ENCODE data around the gene KRT3.

The KRT3 gene

DNA sequence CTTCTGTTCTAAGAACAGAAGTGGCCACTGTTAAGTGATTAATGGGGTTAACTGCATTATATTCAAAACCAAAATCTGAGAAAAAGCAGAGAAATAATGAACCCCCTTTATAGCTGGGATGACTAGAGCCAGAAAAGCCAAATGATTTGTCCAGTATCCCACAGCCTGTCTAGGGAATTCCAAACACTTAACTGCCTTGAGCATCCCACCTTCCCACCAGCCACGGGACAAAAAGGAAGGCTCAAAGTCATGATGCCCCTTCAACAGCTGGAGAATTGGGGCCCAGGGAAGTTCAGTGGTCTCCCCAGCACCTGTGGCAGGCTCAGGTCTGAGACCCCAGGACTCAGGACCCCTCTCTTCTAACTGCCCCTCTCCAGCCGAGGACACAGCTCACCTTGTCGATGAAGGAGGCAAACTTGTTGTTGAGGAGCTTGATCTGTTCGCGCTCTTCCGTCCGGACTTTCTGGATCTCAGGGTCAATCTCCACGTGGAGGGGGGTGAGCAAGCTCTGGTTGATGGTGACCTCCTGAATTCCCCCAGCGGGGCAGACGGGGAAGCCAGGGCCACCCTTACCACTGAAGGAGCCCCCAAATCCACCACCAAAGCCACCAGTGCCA is 17.4 kb upstream of the KRT3 start:
- no peak for DNase-seq

DNA sequence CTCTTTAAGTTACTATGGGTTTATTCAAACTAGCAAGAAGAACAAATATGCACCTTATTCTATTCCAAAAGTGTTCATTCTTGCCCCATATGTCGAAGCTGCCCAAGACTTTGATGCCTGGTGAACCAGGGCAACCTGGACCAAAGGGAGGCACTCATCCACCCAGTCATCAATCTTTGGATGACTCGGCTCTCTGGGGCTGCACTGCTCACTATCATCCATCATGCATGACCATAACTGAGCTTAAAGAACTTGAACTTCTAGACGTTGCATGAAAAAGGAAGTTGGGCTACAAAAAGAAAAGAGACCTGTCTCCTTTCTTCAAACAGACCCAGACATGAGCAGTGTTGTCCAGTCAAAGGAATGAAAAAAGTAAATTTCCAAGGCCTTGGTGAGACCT is 16.8 kb upstream of the KRT3 start:
- no peak for DNase-seq

DNA sequence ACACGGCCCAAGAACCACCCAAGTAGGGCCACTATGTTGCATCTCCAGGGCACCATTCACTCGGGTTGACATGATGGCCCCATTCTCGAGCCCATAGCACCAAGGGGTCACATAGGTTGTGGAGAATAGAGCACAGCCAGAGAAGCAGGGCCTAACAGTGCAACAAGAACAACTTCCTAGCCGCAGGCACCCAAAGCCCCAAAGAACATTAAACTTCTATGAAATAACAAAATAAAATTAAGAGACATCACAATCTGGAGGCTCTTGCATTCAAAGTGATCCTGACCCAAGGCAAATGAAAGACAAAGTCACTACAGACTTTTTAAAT is 16.1 kb upstream of the KRT3 start:
- DNase-seq, result no peak

DNA sequence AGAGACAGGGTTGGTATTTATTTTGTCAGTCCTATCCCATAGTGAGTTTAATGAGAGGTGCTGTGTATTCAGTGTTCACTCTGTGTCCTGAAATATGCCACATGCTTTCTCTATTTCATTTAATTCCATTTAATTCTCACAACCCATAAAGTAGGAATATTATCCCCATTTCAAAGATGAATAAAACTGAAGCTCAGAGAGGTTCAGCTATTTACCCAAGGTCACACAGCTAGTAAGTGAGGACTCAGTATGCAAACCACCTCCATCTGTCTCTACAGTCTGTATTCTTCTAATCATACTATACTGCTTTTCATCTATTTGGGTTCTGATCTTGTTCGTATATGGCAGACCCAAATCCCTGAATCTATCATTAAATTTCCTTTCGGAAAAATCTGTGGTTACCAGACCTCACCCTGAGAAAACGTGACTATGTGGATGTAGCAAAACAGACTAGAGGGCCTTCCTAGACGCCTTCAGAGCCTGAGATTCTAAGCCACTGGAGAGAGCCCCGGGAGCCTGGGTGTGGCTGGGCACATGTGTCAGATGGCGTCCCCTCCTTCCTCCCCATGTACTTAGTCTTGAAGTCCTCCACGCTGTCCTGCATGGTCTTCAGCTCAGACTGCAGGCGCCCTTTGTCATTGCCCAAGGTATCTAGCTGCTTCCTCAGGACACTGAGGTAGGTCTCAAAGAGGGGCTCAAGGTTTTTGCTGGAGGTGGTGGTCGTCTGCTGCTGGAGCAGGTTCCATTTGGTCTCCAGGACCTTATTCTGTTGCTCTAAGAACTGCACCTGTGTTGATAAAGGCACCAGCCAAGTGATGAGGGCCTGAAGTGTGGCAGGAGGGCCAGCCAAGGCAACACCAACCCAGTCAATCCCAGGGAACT is 15.5 kb upstream of the KRT3 start:
- no peak for DNase-seq

DNA sequence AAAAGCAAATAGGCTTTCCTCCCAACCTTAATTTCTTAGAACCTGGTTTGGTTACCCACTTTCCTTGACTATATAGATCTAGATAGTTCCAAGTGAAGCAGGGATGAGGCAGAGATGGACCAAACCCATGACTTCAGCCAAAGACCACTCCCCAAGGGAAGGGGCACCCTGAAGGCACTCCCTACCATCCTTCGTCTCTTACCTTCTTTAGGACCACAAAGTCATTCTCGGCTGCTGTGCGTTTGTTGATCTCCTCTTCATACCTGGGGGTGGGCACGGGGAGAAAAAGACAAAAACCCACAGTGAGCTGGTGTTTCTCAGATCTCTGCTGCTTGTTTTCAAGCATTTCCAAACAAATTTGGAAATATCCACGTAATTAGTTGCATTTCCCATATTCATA is 14.6 kb upstream of the KRT3 start:
- DNase-seq, result no peak

DNA sequence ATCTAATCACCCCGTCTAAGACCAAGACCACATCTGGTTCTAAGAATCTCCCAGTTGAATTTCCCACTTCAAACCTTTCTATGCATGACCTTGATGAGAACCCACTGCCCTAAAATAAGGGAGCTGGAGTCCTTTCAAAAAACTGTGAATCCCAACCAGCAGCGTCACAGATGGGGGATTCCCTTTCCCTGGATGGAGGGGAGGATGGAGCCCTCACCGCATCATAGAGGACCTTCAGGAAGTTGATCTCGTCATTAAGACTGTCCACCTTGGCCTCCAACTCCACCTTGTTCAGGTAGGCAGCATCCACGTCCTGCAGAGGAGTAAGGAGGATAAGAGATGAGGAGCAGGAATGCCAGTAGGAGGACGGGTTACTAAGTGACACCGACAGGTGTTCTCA is 13.2 kb upstream of the KRT3 start:
- no peak for DNase-seq

DNA sequence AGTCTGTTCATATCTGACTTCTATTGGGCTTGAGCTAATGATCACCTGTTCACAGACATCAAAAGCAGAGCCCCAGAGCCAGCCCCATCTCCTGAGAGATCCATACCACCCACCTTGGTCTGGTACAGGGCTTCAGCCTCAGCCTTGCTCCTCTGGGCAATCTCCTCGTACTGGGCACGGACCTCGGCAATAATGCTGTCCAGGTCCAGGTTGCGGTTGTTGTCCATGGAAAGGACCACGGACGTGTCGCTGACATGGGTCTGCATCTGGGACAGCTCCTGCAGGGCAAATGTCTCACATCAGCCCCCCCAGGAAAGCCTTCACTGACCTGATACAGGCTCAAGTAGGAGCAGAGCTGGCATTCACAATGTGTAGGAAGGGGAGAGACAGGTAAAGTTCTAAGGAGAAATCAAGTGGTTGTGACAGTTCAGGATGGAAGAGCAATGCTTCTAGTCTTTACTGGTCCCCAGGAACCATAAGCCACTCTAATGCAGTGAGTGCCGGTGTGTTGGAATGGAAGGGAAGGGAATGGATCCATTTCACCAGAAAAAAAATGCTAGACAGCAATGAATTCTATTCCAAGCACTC is 12.8 kb upstream of the KRT3 start:
- no peak for DNase-seq

DNA sequence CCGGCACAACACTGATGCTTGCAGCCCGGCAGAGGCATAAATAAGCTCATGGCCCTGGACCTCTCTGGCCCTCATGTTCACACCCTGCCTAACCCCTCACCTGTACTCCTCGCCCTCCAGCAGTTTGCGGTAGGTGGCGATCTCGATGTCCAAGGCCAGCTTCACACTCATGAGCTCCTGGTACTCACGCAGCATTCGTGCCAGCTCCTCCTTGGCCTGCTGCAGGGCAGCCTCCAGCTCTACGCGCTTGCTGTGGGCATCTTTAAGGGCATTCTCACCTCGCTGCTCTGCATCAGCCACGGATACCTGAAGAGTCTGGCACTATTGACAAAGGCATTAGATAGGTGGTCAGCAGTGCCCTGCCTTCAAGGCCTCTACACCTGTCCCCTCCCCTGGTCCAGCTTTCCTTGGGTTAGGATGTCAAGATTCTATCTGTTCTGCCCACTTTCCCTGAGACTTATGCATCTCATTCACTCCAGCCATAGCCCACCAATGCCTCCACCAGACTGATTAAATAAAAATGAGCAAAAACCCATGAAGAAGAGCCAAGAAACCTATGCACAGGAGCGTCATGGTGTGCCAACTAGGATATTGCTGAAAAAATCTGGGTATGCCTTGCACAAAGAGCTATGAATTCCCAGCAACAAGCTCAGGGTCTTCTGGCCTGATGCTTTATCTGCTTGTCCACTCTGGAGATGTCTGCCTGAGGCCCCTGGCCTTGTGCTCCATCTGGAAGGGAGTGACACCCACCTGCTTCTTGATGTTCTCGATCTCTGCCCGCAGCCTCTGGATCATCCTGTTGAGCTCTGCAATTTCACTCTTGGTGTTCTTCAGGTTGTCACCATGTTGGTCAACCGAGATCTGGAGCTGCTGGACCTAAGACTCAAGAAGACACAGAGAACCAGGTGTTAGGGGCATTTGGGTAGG is 11.9 kb upstream of the KRT3 start:
- no peak for DNase-seq

DNA sequence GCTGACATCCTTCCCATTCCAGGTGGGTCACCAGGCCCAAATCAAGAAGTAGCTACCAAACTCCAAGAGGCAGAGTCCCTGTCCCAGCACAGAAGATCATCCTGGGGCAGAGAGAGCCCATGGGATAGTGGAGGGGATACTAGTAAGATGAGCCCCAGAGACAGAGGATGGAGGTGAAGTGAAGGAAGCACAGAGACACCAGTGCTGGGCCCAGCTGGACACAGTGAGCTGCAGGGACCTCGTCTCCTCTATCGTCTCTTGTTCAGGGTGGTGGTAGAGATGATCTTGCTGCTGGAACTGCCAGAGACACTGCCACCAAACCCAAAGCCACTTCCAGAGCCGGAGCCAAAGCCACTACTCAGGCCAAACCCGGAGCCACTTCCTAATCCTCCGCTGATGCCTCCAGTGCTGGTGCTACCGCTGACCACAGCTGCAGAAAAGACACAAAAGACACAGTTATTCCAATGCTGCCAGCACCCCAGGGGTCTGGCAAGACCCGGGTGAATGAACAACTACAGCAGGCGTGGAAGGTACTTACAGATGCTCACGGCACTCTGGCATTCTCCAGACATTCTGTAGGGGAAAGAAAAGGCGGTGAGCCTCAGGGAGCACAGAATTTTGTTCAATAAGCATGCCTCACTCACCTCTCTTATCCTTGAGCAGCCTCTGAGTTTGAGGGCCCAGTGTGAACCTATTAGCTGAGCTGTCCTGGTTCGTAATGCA is 11.1 kb upstream of the KRT3 start:
- no peak for DNase-seq

DNA sequence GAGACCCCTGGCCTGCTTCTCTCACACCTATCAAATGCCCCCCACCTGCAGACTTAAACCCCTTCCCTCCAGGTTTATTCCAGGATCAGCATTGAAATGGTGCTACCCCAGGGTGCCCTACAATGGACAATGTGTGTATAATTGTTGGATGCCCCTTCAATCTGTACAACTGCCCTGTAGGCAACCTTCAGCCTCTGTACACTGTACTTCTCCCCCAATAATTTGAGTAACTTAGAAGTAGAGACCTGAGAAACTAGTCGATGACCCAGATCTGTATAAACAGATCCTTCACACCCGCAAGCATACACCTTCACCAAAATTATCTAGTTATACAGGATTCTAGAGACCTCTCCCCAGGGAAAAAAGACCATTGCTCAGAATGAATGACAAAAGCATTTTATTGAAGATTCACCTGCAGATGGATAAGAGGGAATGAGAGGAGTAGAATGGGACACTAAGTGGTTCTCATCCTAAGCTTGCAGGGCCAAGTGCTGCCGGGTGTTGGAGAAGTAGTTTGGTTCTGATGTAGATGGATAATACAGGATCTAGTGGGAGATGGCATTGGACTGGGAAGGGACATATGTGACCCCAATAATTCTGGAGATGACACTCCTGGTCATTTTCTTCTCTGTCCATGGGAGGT is 10.4 kb upstream of the KRT3 start:
- DNase-seq, result no peak

DNA sequence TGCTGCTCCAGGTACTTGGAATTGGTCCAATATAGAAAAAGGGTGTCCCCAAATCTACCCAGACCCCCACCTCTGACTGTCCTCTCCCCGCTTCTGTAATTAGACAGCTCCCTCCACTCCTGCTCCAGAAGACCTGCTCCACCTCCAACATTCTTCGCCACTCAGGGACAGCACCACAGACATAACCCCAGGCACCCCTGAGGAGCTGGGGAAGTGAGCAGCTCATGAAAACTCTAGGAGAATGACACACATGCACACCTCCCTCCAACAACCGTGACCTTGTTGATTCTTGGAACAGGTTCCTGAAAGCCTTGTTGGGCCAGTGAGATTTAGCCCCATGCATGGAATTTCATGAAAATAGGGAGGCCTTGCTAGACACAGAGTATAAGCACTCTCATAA is 9.8 kb upstream of the KRT3 start:
- DNase-seq, result no peak

DNA sequence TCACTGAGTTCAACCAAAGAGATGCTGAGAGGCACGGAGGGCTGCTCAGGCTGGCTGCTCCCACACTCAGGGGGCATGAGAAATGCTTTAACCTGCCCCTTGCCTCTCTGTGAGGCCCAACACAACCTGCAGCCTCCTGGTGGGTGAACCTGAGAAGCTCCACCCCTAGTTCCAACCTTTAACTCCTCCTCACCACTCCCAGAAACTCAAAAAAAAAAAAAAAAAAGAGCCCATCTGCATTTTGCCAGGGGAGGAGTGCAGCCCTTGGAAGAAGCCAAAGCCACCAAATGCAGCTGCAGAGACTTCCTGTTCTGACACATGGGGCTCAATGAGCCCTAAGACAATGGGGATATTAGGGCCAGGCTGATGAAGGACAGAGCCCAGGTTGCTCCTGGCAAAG is 9.1 kb upstream of the KRT3 start:
- no peak for DNase-seq

DNA sequence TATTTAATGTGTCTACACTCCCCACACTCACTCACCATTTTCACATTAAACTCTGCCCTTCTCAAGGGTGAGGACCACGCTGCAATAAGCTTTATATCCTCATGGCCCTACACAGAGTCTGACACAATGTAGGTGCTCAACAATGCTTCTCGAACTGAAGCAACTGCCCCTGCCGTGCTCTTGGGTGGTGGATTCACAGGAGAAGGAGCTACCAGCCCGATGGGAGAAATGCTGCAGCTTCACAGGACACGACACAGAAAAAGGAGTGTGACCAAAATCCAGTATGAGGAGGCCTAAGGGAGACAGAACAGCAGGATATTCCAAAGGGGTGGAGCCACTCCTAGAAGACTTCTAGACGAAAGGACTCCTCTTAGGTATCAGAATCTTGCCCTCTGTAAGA is 6.5 kb upstream of the KRT3 start:
- DNase-seq, result no peak

DNA sequence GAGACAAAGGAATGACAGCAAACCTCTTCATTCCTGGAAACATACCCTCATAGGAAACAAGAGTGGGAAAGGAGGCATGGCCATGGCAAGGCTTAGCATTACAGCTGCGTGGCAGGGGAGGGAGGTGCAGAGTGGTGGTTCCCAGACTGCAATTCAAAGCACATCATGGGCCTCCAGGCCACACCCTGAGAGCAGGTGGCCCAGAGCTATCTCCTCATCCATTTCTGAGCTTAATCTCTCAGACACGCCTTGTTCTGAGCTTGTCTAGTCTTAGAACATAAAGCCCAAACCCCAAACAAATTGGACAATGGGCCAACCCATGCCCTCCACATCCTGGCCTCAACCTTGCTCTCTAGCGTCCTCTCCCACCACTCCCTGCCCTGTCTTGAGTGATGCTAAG is 5.9 kb upstream of the KRT3 start:
- DNase-seq, result no peak

DNA sequence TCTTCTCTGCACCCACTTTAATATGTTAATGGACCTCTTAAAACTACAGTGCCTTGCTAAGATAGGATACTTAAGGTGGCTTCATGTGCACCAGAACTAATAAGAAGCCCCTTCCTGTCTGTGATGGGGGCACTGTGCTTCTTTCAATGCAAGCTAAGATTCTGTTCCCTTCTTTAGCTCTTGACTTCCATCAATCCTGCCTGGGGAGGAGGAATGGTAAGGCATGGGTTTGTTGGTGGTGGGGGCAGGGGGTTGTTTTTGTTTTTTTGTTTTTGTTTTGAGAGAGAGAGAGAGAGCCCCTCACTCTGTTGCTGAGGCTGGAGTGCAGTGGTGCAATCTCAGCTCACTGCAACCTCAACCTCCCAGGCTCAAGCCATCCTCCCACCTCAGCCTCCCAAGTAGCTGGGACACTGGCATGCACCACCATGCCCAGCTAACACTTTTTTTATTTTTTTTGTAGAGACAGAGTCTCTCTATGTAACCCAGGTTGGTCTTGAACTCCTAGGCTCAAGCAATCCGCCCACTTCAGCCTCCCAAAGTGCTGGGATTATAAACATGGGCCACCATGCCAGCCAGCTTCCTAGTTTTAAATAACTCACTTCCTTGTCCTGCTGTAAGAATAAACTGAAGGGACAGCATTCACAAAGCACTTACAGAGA is 4.5 kb upstream of the KRT3 start:
- DNase-seq, result no peak

DNA sequence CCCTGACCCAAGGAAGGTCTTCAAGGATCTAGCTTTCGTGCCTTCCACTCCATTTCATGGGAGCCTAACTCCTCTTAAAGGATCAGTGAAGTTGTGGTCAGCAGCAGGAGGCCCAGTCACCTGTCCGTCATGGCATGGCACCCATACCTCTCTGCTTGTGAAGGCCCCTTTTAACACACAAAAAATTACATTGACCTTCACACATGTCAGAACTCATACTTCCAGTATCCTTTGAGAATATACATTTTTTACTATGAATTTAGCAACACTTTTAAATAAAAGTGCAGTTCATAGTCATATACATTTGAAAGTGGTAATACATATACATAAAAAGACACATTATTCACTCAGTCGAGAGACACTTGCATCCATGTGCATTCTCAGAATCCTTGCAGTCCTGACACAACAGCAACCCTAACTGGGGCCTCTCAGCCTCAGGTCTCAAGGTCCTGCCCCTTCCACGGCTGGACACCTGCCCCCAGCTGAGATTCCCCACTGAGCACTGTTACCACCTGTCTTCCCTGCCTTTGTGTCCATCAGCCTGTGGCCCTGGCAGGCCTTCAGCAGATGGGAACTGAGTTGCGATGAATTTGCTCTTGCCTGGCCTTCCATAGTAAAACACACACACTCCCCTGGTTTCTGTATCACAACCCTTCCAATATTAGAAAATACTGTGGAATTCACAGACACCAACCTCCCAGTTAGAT is 3.7 kb upstream of the KRT3 start:
- DNase-seq, result no peak

DNA sequence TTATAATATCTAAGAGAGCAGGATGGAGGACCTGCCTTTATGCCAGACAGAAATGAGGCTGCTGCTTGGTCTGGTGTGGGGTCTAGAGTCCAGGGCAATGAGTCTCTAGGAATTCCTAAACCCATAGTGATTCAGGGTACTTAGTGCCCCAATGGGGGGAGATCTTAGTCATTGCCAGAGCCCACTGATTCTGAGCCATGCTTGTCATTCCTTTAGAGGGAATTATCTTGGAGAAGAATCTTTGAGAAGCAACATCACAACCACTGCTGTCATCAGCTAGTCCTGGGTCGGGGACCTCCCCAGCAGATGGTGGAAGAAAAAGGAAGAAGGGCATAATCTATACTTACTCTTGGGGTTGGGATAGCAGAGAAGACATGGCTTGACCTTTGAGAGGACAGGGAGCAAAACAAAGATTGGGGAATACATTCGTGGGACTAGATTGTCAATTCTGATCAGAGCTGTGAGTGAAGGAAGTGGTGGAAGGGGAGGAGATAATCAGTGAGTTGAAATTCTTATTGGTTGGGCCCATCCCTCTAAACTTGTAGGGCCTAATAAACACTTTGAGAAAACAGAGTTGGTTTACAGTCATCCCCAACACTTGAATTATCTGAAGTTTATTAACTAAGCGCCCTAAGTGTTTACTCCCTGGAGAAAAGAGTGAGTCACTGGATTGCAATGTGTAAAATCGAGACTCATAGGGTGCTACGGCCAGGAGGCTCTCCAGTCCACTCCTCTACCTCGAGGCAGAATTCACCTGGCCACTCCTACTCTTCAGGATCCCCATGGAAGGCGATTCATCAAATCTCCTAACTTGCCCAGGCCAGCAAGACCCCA is 3.0 kb upstream of the KRT3 start:
- no peak for DNase-seq

DNA sequence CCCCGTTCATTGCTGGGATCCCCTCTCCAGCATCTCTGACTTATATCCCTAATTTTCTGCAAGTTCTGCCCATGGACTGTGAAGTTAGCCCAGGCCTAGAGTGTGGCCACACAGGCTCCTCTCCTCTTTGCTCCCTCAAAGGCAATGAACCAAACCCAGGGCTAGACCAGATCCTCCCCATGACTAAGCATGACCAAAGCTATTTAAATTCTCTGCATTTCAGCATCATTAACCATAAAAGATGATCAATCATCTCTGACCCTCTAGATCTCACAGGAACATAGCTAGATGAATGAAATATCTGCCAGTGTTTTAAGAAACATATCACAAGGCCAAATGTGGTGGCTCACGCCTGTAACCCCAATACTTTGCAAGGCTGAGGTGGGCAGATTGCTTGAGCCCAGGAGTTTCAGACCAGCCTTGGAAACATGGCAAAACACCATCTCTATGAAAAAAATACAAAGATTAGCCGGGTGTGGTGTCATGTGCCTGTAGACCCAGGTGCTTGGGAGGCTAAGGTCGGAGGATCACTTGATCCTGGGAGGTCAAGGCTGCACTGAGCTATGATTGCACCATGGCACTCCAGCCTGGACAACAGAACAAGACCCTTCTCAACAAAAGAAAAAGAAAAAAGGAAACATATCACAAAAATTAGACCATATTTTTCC is 2.2 kb upstream of the KRT3 start:
- DNase-seq, result no peak

DNA sequence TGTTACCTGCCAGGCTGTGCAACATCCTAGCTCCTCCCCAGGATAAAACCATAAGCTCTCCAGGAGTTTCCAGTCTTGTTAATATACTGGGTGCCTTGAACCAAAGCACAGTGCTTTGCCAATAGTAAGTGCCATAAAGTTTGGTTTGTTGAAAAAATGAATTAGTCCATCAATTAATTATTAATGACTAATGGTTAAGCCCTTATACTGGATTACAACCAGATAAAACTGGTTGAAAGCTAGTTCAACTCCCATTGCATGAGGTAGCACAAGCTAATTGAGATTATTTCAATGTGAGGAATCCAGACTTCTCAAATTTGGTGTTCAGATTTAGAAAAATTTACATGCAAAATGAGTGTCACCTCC is 1.6 kb upstream of the KRT3 start:
- DNase-seq, result no peak

All from NCI-H526 (cell line).